HG03095 (cell line): ENCODE results near the gene SPATA31D4.

Experiments
- ATAC-seq: cut with Tn5 transposase; IDR thresholded peaks from one replicate; pipeline ENCODE4 v1.9.1; 2021; ENCODE audit warnings: moderate library complexity; ENCODE audit not compliant: unreplicated experiment

SPATA31D4 gene

DNA sequence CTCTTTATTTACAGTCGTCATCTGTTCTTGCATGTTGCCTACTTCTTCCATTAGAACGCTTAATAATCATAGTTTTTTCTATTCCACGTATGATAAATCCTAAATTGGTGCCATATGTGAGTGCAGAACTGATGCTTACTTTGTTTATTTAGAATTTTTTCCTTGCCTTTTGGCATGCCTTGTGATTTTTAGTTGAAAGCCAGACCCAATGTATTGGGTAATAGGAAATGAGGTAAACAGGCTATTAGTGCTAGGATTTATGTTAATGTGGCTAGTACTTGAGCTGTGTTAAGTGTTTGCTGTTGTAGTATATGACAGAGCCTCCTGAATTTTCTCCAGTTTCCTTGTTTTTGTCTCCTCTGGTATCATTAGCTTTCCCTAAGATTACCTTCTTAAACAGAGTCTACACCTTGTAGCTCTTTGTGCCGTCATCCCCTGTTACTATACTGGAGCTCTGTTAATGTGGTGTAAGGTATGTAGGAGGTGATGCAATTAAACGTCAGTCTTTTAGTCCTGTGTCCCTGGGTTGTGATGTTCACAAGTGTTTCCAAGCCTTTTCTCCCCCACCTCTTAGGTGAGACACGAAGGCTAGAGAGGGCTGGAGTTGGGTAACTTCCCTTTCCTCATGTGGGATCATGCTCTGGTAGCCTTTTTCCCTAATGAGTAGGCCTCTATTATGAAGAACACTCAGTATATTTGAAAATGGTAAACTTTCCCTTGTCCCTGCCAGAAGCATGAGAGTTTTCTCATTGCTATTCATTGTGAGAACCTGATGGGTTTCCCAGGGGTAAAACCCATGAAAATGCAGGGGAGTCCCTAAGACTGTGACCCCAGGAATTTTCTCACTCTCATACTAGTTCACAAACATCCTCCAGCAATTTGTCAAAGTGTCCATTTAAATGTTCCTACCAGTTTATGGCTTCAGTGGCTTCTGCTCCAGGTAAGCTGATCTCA lies 36.3 kb downstream of the SPATA31D4 start:
- no peak for ATAC-seq

GRCh38 chr9:81968026-81968425 lies 39.8 kb downstream of the SPATA31D4 start:
- no peak for ATAC-seq

- no peak for ATAC-seq
Observed at GRCh38 chr9:81969971-81970370, 41.7 kb downstream of the SPATA31D4 start.

- no peak for ATAC-seq
Observed at GRCh38 chr9:81971727-81972126, 43.5 kb downstream of the SPATA31D4 start.

DNA sequence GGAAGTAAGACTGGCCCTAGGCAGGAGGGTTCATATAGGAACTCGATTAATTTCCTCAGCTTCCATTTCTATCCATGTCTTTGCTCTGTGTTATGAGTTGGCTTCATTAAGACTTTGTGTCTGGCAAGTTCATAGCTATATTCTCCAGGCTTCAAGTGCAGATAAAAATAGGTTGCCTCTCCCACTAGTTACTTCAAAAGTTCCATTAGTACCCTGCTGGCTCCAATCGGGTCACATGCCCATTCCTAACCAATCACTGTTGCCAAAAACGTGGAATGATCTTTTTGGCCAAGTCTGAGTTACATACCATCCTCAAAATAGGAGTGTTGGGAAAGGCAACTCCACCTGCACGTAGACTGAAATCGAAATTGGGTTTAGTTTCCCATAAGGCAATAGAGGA lies 46.5 kb downstream of the SPATA31D4 start:
- ATAC-seq = no peak

- no peak for ATAC-seq
Observed at GRCh38 chr9:81976351-81976750, 48.1 kb downstream of the SPATA31D4 start.

- ATAC-seq = no peak
Observed at GRCh38 chr9:81979196-81979595, 51.0 kb downstream of the SPATA31D4 start.

- ATAC-seq = no peak
Observed at GRCh38 chr9:81980568-81980967, 52.3 kb downstream of the SPATA31D4 start.

- ATAC-seq = no peak
Observed at GRCh38 chr9:81981883-81982282, 53.7 kb downstream of the SPATA31D4 start.
